Naive B cell (primary cell): ENCODE results near the gene NUP98. TPM values are rescaled to one million over a fixed set of nuclear protein-coding genes. Genes with fewer than 3 reads are reported as not detected.
A peak's percentile ranks its signal among the peaks of the same experiment; 100 is the strongest.

ENCODE experiments used
- ATAC-seq, 2 donors: fragments of 150-1000 bp; cut with Tn5 transposase; 2 replicates each; pipeline ENCODE4 v1.10.0; 2021; ENCODE audit warnings: low read depth in 2 of 2, mild to moderate bottlenecking in 2 of 2, moderate library complexity in 2 of 2
- DNase-seq: peaks from one replicate; pipeline ENCODE4 v3.0.0; 2022
- H3K27ac Mint-ChIP-seq, 6 donors: one replicate each; pipeline ENCODE4 v1.8.0; 2020 to 2022; ENCODE audit warnings: mild to moderate bottlenecking in 6 of 6, mixed read lengths in 6 of 6, moderate library complexity in 5 of 6, inconsistent platforms in 2 of 6
- H3K27me3 Mint-ChIP-seq, 3 donors: one replicate each; pipeline ENCODE4 v1.8.0; 2021 to 2022; ENCODE audit warnings: mixed read lengths in 3 of 3, mild to moderate bottlenecking in 1 of 3
- H3K36me3 Mint-ChIP-seq, 2 donors: one replicate each; pipeline ENCODE4 v1.8.0; 2020 to 2022; ENCODE audit warnings: mixed read lengths in 2 of 2, inconsistent platforms in 1 of 2, mild to moderate bottlenecking in 1 of 2
- H3K4me1 Mint-ChIP-seq, 3 donors: one replicate each; pipeline ENCODE4 v1.8.0; 2020 to 2022; ENCODE audit warnings: mixed read lengths in 3 of 3, inconsistent platforms in 1 of 3, mild to moderate bottlenecking in 1 of 3, moderate library complexity in 1 of 3
- H3K4me3 Mint-ChIP-seq, 8 donors: one replicate each; pipeline ENCODE4 v1.8.0; 2020 to 2022; ENCODE audit warnings: mild to moderate bottlenecking in 8 of 8, mixed read lengths in 8 of 8, moderate library complexity in 8 of 8, inconsistent platforms in 2 of 8
- H3K9me3 Mint-ChIP-seq, 7 donors: one replicate each; pipeline ENCODE4 v1.8.0; 2020 to 2022; ENCODE audit warnings: mixed read lengths in 7 of 7, mild to moderate bottlenecking in 5 of 7, inconsistent platforms in 2 of 7, moderate library complexity in 1 of 7
- polyA plus RNA-seq, 6 donors: library from polyadenylated mRNA; unstranded; fragments of 300-500 nt; fragmentation: Illumina TruSeq; gene quantifications; one replicate each; pipeline ENCODE4 v1.2.3, GENCODE V29; 2021; ENCODE audit warnings: low read depth in 6 of 6

The NUP98 gene
- polyA plus RNA-seq, 6 donors from 2014 or later = 29.4 to 57.0 (median 38.7) TPM

DNA sequence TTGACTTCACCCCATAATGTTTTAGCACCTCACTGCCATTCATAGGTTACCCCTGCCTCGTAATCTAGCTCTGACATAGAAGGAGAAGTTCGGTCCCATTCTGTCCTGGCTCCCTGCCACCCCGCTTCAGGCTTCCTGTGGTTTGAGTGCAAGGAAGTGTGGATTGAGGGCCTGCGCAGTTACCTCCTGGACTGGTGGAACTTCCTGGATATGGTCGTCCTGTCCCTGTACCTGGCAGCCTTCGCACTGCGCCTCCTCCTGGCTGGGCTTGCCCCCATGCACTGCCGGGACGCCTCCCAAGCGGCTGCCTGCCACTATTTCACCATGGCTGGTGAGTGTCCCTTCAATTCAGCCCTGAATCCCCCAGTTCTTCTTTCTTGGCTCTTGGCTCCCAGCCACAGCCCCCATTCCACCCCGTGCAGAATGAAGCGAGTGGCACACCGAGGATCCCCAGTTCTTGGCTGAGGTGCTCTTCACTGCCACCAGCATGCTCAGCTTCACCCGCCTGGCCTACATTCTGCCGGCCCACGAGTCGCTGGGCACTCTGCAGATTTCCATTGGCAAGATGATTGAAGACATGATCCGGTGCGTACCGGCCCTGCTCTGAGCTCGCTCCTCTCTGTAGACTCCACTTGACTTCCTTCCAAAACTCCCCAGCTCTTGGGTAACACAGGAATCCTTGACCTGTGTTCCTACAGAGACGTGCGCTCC lies 170.9 kb downstream of the NUP98 start:
- Mint-ChIP-seq H3K36me3 (peaks cover 0 to 7% of the 10 kb centered on the region in 2 donors), H3K9me3 (no peaks in the 10 kb centered on the region), H3K27me3 (peaks cover 0 to 8% (median 8%) of the 10 kb centered on the region in 3 donors), H3K27ac (peak overlapping the region in 2 of 6 donors; percentile 14 to 88), H3K4me1 (peaks cover 4 to 10% (median 5%) of the 10 kb centered on the region in 3 donors), H3K4me3 (no peak overlapping the region)
- DNase-seq (no peak), ATAC-seq (no peak)

Other genes starting within 250 kb of the NUP98 start
- gene ART5, start 155.6 kb downstream of the NUP98 start, polyA plus RNA-seq = not detected
- gene ART1, start 152.4 kb downstream of the NUP98 start, polyA plus RNA-seq = not detected
- under 1 TPM in 3 of 6 donors, not detected in 3; 0.15 to 0.64 (median 0.27) TPM for gene CHRNA10, start 126.2 kb downstream of the NUP98 start, polyA plus RNA-seq
- 10 to 100 TPM; 16.6 to 29.1 (median 19.3) TPM for gene PGAP2, start 11.0 kb upstream of the NUP98 start, polyA plus RNA-seq
- 100 to 1,000 TPM in 5 of 6 donors, 10 to 100 TPM in 1; 88.9 to 144 (median 117) TPM for gene RHOG, start 43.4 kb upstream of the NUP98 start, polyA plus RNA-seq
- gene STIM1, start 58.1 kb upstream of the NUP98 start, polyA plus RNA-seq = 10 to 100 TPM; 29.1 to 51.9 (median 35.0) TPM